ENCODE measurements around the gene MBNL1. TPM values are rescaled to one million over a fixed set of nuclear protein-coding genes. Genes with fewer than 3 reads are reported as not detected.

Gene MBNL1
- total RNA-seq, 4 donors from 2014 or later = 261 to 429 (median 389) TPM

- H3K9me3 ChIP-seq = no peaks in the 10 kb centered on the region
- TF ChIP-seq CTCF (IDR thresholded peaks at IDR 0.05) (no peak), POLR2A (IDR thresholded peaks at IDR 0.05) (no peak)
- peaks cover 0 to 39% (median 7%) of the 10 kb centered on the region in 4 donors for H3K4me1 ChIP-seq
- peak overlapping the region in 1 of 4 donors; percentile 11 for H3K27ac ChIP-seq
- no peaks in the 10 kb centered on the region for H3K27me3 ChIP-seq
- H3K4me3 ChIP-seq = no peak overlapping the region
- no peak for DNase-seq
- peaks cover 0 to 7% (median 0%) of the 10 kb centered on the region in 3 donors for H3K36me3 ChIP-seq
These were observed 58.5 kb downstream of the MBNL1 start for GRCh38 chr3:152327203-152327602.

GRCh38 chr3:152328841-152329240, 60.1 kb downstream of the MBNL1 start:
- TF ChIP-seq POLR2A (IDR thresholded peaks at IDR 0.05) (no peak), CTCF (IDR thresholded peaks at IDR 0.05) (no peak)
- DNase-seq = no peak
- Histone ChIP-seq H3K4me1 (peaks cover 0 to 35% (median 8%) of the 10 kb centered on the region in 4 donors), H3K36me3 (peaks cover 0 to 7% (median 0%) of the 10 kb centered on the region in 3 donors), H3K9me3 (no peaks in the 10 kb centered on the region), H3K27ac (peak overlapping the region in 2 of 4 donors; percentile 19 to 48), H3K4me3 (no peak overlapping the region), H3K27me3 (no peaks in the 10 kb centered on the region)

- peaks cover 0 to 8% (median 0%) of the 10 kb centered on the region in 3 donors for H3K36me3 ChIP-seq
- DNase-seq = no peak
- no peaks in the 10 kb centered on the region for H3K27me3 ChIP-seq
- no peak overlapping the region for H3K4me3 ChIP-seq
- no peaks in the 10 kb centered on the region for H3K9me3 ChIP-seq
- TF ChIP-seq POLR2A (IDR thresholded peaks at IDR 0.05) (no peak), CTCF (IDR thresholded peaks at IDR 0.05) (no peak)
- H3K4me1 ChIP-seq = peaks cover 0 to 40% (median 10%) of the 10 kb centered on the region in 4 donors
- H3K27ac ChIP-seq = peak overlapping the region in 2 of 4 donors; percentile 35 to 43
These were observed 61.8 kb downstream of the MBNL1 start for GRCh38 chr3:152330559-152330958.

GRCh38 chr3:152331018-152331541, 62.4 kb downstream of the MBNL1 start:
- no peak for DNase-seq
- Histone ChIP-seq H3K4me1 (peaks cover 0 to 40% (median 10%) of the 10 kb centered on the region in 4 donors), H3K27ac (peak overlapping the region in 2 of 4 donors; percentile 35 to 48), H3K4me3 (no peak overlapping the region), H3K36me3 (peaks cover 0 to 7% (median 0%) of the 10 kb centered on the region in 3 donors), H3K27me3 (no peaks in the 10 kb centered on the region), H3K9me3 (no peaks in the 10 kb centered on the region)
- no peak for TF ChIP-seq POLR2A (IDR thresholded peaks at IDR 0.05)
- no peak for TF ChIP-seq CTCF (IDR thresholded peaks at IDR 0.05)

- no peak for TF ChIP-seq POLR2A (IDR thresholded peaks at IDR 0.05)
- TF ChIP-seq CTCF (IDR thresholded peaks at IDR 0.05) = no peak
- H3K9me3 ChIP-seq = no peaks in the 10 kb centered on the region
- H3K4me1 ChIP-seq = peaks cover 0 to 40% (median 10%) of the 10 kb centered on the region in 4 donors
- H3K4me3 ChIP-seq = no peak overlapping the region
- peaks cover 0 to 7% (median 0%) of the 10 kb centered on the region in 3 donors for H3K36me3 ChIP-seq
- H3K27me3 ChIP-seq = no peaks in the 10 kb centered on the region
- DNase-seq = no peak
- peak overlapping the region in 2 of 4 donors; percentile 35 to 48 for H3K27ac ChIP-seq
These were observed 63.3 kb downstream of the MBNL1 start for GRCh38 chr3:152331998-152332397.
